NCI-H524 (cell line): ENCODE measurements around the gene SPANXN3.
"Not testable (repeated sequence)": the region's sequence is repeated elsewhere in the genome, so short reads cannot be mapped to it uniquely, and the experiment has no call there.

Source experiments
- DNase-seq, 2 experiments: peaks; one replicate each; lab custom pipeline; 2025; lab: John Stamatoyannopoulos, UW

SPANXN3 gene, protein sequence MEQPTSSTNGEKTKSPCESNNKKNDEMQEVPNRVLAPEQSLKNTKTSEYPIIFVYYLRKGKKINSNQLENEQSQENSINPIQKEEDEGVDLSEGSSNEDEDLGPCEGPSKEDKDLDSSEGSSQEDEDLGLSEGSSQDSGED

GRCh38 chrX:143517375-143517774, at the start of gene SPANXN3:
Gene SPANXN3, minus strand, starts transcription at chrX:143517475. Its CDS starts 84 bp downstream, at chrX:143517391.
- DNase-seq = not testable (repeated sequence)

DNA sequence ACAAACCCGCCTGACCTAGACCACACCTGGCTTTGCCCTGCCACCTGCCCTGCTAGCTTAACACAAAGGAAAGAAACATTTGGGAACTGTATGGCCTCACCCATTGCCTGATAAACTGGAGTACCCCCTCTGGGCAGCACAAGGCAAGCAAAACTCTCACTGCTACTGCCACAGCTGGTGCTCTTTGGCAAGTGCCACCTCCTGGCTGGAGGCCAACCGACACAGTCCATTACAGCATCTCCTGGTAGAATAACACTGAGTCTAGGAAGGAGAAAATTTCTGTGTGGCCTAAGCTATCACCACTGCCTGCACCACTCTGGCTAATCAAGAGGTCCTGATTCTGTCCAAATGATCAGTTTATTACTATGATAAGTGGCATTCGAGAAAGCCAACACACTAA, 18.9 kb upstream of the SPANXN3 start:
- DNase-seq = peak; percentile 1 to 36

GRCh38 chrX:143502196-143502595, 15.1 kb downstream of the SPANXN3 start:
- DNase-seq = not testable (repeated sequence)

- DNase-seq = no peak
Observed at GRCh38 chrX:143500751-143501150, 16.5 kb downstream of the SPANXN3 start.

GRCh38 chrX:143486105-143486504, 31.2 kb downstream of the SPANXN3 start:
- DNase-seq = no peak

DNA sequence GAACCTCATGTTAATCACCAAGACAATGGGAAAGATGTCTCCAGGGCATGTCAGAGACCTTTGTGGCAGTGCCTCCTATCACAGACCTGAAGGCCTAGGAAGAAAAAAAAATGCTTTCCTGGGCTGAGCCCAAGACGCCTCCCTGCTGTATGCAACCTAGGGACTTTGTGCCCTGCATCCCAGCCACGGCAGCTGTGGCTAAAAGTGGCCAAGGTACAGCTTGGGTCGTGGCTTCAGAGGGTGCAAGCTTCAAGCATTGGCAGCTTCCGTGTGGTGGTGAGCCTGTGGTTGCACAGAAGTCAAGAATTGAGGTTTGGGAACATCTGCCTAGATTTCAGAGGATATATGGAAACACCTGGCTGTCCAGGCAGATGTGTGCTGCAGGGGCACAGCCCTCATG, 40.5 kb downstream of the SPANXN3 start:
- no peak for DNase-seq

DNA sequence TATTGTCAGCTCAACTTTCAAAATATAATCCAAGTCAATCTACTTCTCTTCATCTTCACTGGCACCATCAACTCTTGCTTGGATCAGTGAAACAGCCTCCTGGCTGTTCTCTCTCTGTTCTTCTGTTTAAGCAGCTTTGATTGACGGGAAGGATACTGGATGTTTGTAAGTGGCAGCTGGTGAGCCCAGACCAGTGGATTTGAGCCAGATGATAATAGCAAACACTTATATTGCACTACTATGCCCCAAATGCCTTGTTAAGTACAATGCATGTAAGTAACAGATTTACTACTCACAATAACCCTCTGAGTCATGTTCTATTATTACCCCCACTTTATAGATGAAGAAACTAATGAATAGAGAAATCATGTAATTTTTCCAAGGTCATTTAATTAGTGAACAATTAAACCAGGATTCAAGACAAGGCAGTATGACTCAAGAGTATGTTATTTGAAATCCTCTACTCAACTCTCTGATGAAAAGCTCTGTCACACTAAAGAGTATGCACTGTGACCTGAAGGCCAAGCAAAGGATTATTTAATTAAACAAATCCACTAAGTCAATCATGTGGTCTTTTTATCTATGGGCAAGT, 44.8 kb downstream of the SPANXN3 start:
- DNase-seq = peak; percentile 71 to 88

- no peak for DNase-seq
Observed at GRCh38 chrX:143466130-143466529, 51.1 kb downstream of the SPANXN3 start.

- peak in 1 of 2 experiments; percentile 6 for DNase-seq
Observed at GRCh38 chrX:143462696-143463095, 54.6 kb downstream of the SPANXN3 start.

DNA sequence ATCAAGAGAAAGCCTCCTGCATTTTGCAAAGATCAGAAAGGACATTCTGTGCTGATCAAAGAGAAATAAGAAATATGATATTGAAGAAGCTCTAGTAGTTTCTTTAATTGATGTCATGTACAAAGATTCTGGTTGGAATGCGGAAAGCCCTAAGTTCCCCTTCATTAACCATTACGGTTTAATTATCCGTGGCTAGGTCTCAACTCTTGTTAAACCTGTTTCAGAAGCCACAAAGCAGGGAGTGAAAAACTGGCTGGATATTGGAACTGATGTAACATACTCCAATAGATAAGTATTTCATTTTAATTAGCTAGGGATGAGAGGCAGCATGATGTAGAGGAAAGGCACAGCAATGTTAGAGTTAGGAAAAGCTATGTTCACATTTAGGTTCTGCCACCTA, 55.7 kb downstream of the SPANXN3 start:
- DNase-seq = no peak
